NCI-H510A (cell line): ENCODE measurements around the gene CTNNBIP1.
"Not testable (repeated sequence)": the region's sequence is repeated elsewhere in the genome, so short reads cannot be mapped to it uniquely, and the experiment has no call there.

Experiments
- DNase-seq: peaks from one replicate; lab custom pipeline; 2025; lab: John Stamatoyannopoulos, UW

CTNNBIP1 gene

GRCh38 chr1:9805006-9805508 is 105.0 kb downstream of the CTNNBIP1 start:
- DNase-seq: no peak

GRCh38 chr1:9803003-9803918 is 106.8 kb downstream of the CTNNBIP1 start:
- not testable (repeated sequence) for DNase-seq

GRCh38 chr1:9801909-9802308 is 108.2 kb downstream of the CTNNBIP1 start:
- DNase-seq: no peak
